SK-N-DZ (cell line): Measurements from ENCODE around the gene TMEM53.

ENCODE experiments used
- DNase-seq: peaks from one replicate; pipeline ENCODE4 v3.0.0-alpha.2; 2015; ENCODE audit warnings: low spot score

Gene TMEM53

DNA sequence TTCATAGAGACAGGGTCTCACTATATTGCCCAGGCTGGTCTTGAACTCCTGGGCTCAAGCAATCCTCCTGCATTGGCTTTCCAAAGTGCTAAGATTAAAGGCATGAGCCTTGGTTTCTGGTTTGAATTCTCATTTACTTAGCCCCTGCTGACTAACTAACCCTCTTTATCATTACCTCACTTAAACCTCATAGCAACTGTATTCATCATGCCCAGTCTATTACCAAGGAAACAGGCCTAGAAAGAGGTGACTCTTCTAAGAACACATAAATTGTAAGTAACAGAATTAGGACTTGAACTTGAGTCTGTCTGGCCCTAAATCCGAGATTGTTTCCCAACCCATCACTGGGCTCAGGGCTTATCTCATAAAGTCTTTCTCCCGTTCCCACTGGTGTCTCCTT lies 44.2 kb downstream of the TMEM53 start:
- DNase-seq: no peak

DNA sequence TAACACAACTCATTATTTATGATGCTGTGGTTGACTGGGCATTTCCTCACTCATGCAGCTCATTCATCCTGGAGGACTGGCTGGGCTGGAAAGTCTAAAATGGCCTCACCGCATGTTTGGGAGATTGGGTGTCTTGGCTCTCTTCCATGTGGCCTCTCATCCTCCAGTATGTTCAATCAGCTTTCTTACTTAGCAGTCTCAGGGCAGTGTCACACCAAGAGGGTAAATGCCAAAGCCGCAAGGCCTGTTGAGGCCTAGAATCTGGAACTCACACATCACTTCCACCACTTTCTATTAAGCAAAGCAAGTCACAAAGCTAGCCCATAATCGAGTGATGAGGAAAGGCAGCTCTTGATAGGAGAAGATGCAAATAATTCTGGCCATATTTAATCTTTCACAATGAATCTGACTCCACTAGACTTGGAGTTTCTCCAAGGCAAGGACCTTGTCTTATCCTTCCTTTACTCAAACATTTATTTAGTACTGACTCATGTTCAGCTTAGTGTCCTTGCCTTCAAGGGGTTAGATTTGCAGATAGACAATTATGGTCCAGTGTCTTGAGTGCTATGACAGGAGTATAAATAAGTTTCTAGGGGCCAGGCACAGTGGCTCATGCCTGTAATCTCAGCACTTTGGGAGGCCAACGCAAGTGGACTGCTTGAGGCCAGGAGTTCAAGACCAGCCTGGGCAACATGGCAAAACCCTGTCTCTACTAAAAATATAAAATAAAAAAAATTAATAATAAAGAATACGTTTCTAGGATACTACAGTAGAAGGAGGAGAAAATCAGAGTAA lies 45.1 kb downstream of the TMEM53 start:
- DNase-seq: no peak

DNA sequence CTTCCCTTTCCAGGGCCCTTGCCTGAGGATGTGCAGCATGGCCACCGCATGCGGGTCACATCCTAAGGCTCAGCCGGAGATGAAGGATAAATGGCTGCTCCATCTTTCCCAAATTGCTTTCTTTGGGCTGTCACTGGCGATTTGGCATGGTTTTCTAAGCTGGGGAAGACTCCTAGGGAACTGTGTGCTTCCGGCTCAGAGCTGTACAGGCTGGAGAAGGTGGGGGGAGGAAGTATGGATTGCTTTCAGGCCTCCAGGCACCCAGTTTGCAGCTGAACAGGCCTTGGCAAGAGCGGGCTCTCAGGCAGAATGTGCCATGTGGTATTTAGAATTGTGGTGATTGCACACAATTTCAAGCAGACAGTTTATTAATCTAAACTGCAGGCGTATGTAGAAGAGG lies 48.9 kb downstream of the TMEM53 start:
- DNase-seq: no peak

DNA sequence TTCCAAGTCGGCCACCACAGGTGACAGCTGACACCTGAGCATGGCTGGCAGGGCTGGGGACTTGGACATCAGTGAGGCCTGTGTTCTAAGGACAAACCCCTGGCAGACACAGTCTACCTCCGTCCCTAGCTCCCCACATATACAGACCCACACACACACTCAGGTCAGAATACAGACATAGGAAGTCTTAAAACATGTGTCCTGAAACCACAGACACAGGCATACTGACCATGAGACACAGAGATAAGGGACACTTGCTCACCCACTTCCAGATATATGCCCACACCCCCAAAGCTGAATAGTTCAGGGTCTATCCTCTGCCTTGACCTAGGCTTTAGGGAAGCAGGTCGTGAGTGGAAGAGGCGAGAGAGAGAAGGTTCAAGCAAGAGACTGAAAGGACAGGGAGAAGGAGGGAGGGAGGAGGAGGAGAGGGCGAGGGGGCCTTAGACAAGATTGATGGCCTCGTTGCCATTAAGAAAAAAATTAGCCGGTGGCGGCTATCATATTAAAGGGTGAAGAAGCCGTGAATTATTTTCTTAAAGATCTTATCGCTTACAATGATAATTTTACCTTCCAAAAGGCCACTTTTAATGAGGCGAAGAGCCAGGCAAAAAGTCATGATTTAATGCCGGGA lies 49.9 kb downstream of the TMEM53 start:
- DNase-seq: no peak

DNA sequence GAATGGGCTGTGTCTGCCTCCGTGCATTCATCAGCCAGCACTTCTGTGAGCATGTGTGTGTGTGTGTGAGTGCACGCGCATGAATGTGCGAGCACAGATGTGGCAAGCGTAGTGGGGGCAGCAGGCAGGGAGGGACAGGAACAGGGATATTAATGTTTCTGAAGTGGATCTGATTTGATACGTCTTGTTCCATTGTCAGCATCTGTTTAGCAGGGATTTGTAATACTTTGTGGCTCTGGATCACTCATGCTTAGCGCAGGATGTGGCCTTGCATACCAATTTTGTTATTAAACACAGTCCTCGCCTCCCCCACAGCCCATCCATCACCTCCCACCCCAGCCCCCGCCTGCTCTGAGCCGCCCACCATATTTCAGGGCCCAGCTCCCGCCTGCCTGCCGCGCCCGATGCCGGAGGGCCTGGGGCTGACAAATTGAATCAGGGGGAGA lies 52.4 kb downstream of the TMEM53 start:
- no peak for DNase-seq

DNA sequence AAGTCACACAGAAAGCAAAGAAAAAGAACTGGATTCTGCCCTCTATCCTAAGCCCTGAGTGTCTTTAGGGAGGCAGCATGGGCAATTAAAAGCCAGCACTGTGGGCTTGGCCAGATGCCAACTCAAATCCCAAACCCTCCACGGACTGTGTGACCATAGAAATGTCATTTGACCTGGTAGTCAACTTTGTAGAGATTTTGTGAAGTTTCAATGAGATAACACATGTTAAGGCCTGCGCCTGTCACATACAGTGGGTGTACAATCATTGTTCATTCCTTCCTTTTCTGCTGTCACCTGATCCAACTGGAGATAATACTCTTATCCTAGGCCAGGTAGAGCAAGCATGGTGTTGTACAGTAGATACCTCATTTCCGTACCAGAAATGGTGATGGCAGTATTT lies 54.2 kb downstream of the TMEM53 start:
- DNase-seq: no peak

DNA sequence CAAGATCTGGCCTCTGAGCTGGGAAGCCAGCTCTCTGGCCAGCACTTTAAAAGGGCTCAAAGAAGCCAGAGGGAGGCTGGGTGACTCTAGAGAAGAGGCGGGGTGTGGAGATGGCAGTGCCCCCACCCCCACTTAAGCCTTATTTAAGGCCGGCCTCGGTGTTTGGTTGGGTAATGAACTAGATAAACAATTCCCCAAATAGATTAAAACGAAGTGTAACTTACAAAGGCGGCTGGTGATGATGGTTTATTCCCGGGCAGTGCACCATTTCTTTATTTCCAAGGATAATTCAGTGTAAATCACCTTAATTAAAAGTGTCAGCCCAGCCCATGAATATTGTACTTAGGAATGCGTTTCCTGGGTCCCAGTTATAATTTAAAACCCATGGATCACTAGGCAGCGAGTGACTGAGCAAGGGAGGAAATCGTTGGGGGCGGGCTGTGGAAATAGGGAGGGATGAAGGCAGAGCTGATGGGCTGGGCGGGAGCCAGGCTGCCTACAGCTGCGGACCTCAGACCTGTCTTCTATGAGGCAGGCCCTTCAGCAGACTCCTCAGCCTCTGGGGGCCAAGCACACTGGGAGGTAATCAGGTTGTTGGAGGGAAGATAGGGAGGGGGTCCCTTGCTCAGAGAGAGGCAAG lies 54.9 kb downstream of the TMEM53 start:
- no peak for DNase-seq

DNA sequence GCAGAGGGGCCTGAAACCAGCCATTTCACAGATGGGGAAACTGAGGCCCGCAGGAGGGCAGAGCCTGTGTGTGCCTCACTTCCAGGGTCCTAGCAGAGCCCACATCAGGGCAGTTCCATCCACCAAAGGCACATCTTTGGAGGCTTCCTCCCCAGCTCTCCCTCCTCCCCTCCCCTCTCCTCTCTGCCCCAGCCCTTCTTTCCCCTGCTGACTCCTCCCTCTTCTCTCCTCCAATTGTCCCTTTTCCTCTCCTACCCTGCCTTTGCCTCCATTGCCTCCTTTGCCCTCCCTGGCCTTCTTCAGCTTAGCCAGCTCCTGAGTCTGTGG lies 56.6 kb downstream of the TMEM53 start:
- DNase-seq: no peak

DNA sequence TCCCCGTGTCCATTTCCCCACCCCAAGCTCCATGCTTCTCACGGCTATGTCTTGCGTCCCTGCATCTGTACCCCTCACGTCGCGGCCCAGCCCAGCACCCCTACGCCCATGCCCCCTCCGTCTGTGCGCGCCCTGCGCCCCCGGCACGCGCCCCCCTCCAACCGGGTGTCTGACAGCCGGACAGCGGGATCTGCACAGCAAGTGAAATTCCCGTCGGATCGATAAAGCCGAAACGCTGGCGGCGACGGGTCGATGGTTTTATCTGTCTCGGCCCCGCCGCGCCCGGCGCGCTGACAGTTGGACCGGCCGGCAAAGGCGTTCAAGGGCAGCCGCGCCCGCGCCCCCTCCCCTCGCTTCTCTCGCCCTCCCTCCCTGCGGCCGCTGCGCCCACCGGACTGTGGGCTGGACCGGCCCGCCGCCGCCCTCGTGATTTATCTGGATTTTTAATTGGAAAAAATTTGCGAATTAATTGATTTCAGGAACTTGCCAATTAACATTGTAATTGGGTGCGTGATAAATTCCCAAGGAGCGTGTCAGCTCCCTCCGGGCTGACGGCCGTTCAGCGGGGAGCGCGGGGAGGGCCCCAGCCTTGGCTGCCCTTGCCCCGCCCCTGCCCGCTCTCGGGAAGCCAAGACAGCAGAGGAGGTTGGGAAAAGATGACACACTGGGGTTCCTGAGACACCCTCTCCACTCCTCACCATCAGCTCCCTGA lies 57.1 kb downstream of the TMEM53 start:
- no peak for DNase-seq

DNA sequence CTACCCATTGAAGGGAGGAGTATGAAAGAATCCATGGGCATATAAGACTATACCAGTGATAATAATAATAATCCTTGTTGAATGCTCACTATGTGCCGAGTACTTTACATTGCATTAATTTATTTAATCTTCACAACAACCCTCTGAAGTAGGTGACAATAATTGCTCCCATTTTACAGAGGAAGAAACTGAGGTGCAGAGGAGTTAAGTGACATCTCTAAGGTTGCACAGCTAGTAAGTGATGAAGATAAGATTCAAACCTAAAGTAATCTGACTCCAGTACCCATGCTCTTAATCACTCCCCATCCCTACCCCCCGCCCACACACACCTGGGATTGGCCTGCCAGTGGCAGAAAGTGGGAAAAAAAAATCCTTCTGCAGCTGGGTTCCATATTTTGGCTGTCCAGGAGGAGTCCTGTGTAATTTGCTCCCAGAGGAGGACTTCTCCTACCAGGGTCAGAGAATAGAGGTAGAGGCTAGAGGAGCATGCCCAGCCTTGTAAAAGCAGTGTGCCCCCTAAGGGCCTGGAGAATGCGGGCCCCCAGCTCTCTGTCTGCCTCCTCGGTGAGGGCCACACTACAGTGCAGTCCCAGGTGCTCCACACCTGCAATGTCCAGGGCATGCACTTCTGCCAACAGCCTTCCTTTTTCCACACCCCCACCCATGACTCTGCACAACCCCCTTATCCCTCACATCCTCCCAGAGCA lies 57.8 kb downstream of the TMEM53 start:
- DNase-seq: no peak

DNA sequence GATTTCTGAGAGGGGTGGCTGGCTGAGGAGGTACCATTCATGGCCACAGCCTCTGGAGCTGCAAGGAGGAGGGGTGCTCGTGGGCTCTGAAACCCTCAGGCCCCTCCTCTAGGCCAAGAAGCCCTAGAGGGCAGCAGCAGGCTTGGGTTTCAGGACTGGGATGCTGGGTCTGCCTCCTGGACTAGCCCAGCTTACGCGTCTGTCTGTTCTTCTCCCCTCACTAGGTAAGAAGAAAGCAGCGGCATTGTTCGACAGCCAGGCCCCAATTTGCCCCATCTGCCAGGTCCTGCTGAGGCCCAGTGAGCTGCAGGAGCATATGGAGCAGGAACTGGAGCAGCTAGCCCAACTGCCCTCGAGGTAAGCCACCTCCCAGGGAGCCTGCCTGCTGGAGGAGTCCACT lies 60.3 kb downstream of the TMEM53 start:
- DNase-seq: no peak

DNA sequence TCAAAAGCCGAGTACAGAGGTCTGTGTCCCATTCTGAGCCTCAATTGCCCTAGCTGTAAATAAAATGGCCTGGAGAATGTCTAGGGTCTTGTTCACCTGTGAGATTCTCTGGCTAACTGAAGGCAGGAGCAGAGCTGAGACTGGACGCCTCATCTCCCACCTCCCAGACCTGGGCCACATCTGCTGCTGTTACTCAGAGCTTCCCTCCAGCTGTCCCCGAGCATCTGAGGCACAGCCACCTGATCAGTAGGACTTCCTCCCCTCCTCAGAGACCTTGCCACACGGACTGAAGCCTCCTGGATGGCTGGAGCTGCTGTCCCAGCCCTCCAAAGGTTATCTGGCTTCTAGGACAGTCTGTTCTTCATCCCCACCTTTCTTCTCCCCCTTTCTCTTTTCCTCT lies 62.4 kb downstream of the TMEM53 start:
- DNase-seq: no peak

DNA sequence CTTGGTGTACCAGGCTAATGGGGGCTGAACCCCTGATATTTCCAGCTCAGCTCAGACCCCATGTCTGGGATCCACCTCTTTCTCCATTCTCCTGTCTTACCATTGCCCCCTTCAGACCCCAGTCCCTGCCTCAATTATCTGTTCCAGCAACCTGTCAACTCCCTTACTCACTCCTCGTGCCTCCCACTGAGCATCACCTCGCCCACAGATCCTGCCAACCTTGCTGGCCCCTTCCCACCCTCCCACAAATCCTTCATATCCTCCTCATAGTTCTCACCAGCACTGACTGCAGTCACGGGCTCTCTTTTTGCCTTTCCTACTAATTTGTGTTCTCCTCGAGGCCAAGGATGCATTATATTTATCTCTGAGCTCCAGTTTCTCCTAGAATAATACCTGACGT lies 62.9 kb downstream of the TMEM53 start:
- no peak for DNase-seq

DNA sequence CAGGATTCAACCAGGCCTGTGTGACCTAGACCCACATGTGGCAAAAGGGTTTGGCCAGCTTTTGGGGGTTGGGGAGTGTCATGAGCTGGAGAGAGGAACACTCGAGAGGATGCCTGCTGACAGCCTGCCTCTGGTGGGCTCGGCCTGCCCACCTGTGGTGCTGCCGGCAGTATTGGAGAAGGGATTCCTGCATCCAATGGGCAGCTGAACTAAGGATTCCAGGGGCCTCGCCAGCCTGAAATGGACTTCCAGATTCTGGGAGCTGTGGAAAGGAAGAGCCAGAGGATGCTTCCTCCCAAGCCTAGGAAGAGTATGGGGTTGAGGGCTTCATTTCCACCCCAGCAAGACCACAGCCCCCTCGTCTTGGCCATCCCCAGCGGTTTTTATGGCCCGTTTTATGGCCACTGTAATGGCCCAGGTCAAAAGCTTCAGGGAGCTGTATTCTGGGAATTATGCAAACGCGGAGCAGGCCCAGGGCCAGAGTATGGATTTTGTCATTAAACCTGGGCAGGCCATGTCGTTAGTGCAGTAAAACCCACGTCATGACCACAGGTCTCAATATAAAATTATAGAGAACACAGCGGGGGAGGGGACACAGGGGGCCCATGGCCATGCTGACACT lies 63.6 kb downstream of the TMEM53 start:
- DNase-seq: no peak

DNA sequence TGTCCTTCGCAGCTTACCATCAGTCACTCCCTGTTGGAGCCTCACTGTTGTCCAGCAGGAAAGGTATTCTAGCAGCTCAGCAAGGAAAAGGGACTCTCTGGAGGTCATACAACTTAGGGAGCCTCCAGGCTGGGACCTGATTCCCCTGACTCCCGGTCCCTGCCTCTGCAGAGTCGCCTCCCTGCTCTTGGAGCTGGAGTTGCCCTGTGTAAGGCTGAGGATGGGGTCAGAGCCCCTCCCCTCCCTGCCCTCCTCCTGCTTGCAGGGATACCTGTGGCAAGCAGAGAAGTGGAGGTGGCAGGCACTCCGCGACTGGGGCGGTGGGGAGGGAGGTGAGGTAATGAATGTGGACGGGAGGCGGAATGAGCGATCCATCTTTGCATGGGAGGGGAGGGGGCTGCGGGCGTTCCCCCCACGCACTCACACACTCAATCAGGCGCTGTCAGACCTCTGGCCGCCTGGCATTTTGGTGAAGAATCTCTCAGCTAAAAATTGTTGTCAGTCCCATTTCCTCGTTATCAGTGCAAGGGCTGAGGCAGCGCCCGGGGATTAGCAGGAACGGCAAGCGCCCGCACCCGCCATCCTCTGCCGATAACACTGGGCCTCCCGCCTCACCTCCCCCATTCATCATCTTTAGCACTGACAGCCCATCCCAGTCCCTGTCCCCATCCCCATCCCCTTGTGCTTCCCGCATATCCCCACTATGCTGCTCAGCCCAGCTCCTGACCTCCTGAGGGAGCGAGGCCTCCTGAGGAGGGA lies 64.3 kb downstream of the TMEM53 start:
- peak; percentile 17 for DNase-seq

DNA sequence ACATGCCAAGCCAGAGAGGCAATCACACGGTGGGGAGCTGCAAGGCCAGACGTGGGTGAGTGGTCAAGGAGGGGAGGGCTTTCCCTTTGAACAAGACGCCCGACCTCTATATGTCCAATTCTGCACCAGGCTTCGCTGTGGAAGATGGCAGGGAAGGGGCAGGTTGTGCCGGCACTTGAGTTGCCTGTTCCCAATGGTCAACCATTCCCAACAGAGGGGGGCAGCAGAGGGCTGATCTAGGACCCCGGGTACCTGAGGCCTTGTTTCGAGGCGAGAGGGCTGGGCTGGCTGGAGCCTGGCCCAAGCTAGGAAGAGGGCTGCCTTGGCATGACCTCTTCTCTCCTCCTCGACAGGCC lies 64.9 kb downstream of the TMEM53 start:
- DNase-seq: peak; percentile 48

DNA sequence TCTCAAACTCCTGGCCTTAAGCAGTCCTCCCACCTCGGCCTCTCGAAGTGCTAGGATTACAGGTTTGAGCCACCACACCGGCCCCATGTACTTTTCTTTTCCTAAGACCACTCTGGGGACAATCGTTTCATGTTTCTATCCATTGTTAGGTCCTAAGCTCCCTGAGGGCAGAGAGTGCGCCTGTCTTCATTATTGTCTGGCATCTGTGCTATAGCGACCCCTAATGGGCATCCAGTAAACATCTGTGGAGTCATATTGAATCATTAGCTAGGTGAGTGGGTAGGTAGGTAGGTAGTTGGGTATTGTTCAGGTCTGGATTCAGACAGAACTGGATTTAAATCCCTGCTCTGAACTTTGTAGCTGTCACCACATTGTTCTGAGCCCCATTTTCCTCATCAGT lies 66.1 kb downstream of the TMEM53 start:
- DNase-seq: no peak

DNA sequence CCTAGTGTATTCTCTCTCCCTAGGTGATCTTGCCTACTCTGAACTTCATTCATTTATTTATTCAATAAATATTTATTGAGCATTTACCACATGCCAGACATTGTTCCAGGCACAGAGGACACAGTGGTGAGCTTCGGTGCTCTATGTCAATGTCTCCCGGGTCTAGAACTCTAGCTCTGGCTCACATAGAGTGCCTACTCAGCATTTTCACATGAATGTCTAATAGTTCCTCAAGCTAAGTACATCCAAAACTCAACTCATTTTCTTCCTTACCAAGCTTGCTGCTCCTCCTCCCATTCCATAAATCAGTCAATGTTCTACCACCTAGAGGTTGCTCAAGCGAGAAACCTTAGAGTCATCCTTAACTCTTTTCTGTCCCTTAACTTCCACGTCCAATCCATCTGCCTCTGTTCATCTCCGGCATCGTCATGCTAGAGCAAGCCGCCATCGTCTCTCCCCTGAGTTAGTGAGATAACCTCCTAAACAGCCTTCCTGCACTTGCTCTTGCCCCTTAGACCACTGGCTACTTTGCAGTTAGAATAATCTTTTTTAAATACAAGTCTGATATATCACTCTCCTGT lies 67.5 kb downstream of the TMEM53 start:
- DNase-seq: no peak

DNA sequence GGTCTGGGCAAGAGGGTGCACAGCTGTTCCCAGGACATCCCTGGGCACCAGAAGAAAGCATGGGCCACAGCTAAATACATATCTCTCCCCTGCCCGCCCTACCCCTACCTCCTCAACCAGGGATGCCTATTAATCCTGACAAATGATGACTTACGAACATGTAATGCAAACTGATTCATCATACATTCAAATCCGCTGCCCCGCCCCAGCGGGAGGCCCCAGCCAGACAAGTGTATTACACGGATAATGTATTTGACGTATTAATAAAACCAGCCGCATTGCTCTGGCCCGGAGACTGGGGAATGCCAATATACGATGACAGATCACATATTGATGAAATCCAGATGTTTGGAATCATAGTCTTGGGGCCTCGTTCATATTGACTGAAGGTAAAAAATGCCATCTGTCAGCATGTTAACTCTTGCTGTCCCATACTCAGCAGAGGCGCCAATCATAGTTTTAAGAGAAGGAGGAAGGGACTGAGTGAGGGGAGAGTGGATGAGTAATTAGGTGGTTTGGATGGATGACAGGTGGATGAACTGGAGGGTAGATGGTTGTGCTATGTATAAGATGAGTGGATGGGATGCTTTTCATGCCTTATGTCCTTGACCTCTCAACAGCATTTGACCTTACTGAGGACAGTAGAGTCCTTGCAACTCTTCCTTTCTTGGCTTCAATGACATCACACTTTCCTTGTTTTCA lies 68.2 kb downstream of the TMEM53 start:
- DNase-seq: no peak
